ENCODE data around the gene SETBP1.

DNA sequence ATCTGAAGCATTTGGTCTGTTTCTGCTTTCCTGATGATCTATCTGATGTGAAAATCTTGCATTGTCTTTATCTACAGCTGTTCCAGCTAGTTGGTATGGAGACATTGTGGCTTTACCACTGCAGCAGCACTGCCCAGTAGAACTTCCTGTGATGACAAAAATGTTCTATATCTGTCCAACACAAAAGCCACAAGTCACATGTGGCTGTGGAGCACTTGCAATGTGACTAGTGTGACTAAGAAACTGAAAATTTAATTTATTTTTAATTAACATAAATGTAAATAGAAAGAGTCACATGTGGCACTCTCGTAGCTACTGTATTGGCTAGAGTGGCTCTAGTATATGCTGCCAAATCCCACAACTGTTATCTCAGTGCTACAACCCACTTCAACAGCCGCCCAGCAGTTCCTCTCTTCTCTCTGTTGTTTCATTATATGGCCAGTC, 425.7 kb downstream of the SETBP1 start:
- TF ChIP-seq POLR2A (IDR thresholded peaks at IDR 0.05) = no peak
- TF ChIP-seq, protein P1, sequence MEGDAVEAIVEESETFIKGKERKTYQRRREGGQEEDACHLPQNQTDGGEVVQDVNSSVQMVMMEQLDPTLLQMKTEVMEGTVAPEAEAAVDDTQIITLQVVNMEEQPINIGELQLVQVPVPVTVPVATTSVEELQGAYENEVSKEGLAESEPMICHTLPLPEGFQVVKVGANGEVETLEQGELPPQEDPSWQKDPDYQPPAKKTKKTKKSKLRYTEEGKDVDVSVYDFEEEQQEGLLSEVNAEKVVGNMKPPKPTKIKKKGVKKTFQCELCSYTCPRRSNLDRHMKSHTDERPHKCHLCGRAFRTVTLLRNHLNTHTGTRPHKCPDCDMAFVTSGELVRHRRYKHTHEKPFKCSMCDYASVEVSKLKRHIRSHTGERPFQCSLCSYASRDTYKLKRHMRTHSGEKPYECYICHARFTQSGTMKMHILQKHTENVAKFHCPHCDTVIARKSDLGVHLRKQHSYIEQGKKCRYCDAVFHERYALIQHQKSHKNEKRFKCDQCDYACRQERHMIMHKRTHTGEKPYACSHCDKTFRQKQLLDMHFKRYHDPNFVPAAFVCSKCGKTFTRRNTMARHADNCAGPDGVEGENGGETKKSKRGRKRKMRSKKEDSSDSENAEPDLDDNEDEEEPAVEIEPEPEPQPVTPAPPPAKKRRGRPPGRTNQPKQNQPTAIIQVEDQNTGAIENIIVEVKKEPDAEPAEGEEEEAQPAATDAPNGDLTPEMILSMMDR (IDR thresholded peaks at IDR 0.05) = no peak
